HG03045 (cell line): ENCODE measurements around the gene ADGRE1.

Experiments
- ATAC-seq: cut with Tn5 transposase; IDR thresholded peaks from one replicate; pipeline ENCODE4 v1.9.1; 2021; ENCODE audit warnings: mild to moderate bottlenecking, moderate library complexity; ENCODE audit not compliant: unreplicated experiment

ADGRE1 gene

GRCh38 chr19:6873708-6874431 lies 13.5 kb upstream of the ADGRE1 start:
- no peak for ATAC-seq

GRCh38 chr19:6875218-6875617 lies 12.2 kb upstream of the ADGRE1 start:
- ATAC-seq: no peak

GRCh38 chr19:6876748-6877147 lies 10.6 kb upstream of the ADGRE1 start:
- no peak for ATAC-seq

GRCh38 chr19:6877766-6878165 lies 9.6 kb upstream of the ADGRE1 start:
- ATAC-seq: no peak

- no peak for ATAC-seq
Observed at GRCh38 chr19:6886277-6886897, 992 bp upstream of the ADGRE1 start.

- ATAC-seq: no peak
Observed at GRCh38 chr19:6888967-6889366, 1.6 kb downstream of the ADGRE1 start.

GRCh38 chr19:6890401-6890913 lies 3.1 kb downstream of the ADGRE1 start:
- no peak for ATAC-seq

- ATAC-seq: no peak
Observed at GRCh38 chr19:6890938-6891337, 3.6 kb downstream of the ADGRE1 start.

- no peak for ATAC-seq
Observed at GRCh38 chr19:6891761-6892385, 4.5 kb downstream of the ADGRE1 start.

GRCh38 chr19:6894313-6894712 lies 6.9 kb downstream of the ADGRE1 start:
- ATAC-seq: no peak

GRCh38 chr19:6903446-6903845 lies 16.1 kb downstream of the ADGRE1 start:
- no peak for ATAC-seq

GRCh38 chr19:6906559-6907060 lies 19.2 kb downstream of the ADGRE1 start:
- no peak for ATAC-seq

GRCh38 chr19:6911523-6911922 lies 24.1 kb downstream of the ADGRE1 start:
- ATAC-seq: no peak

GRCh38 chr19:6914321-6914720 lies 26.9 kb downstream of the ADGRE1 start:
- ATAC-seq: no peak

GRCh38 chr19:6916952-6917351 lies 29.6 kb downstream of the ADGRE1 start:
- ATAC-seq: no peak

- no peak for ATAC-seq
Observed at GRCh38 chr19:6925386-6925785, 38.0 kb downstream of the ADGRE1 start.

GRCh38 chr19:6925801-6926751 lies 38.7 kb downstream of the ADGRE1 start:
- no peak for ATAC-seq

- ATAC-seq: no peak
Observed at GRCh38 chr19:6930190-6930589, 42.8 kb downstream of the ADGRE1 start.

- ATAC-seq: no peak
Observed at GRCh38 chr19:6935069-6935468, 47.7 kb downstream of the ADGRE1 start.

GRCh38 chr19:6935618-6936017 lies 48.2 kb downstream of the ADGRE1 start:
- ATAC-seq: no peak

GRCh38 chr19:6945733-6946132 lies 58.4 kb downstream of the ADGRE1 start:
- no peak for ATAC-seq
